NCI-H2081 (cell line): ENCODE data around the gene CES4A.
A peak's percentile ranks its signal among the peaks of the same experiment; 100 is the strongest.
"Not testable (repeated sequence)": the region's sequence is repeated elsewhere in the genome, so short reads cannot be mapped to it uniquely, and the experiment has no call there.

ENCODE experiments used
- DNase-seq, 2 experiments: peaks; one replicate each; lab custom pipeline; 2025; lab: John Stamatoyannopoulos, UW

The CES4A gene

GRCh38 chr16:66988197-66988788, at the start of gene CES4A:
Gene CES4A (plus strand): TSS chr16:66988589. CDS start chr16:66988773, 184 bp downstream.
- DNase-seq, result no peak

DNA sequence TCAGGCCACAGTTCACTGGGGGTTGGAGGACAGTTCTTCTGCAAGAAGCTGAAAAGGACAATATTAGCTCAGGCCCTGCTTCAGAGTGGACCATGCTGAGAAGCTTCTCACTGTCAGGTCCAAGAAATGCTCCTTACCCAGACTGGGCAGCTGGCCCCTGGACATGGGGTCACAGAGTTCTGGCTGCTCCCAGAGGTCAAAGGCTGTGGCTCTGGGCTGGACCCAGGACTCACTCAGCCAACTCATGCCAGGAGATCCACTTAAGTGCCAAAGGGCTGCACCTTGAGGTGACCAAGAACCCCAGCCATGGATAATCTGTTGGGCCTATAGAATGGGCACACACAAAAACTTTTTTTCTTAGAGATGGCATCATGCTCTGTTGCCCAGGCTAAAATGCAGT, 49.0 kb upstream of the CES4A start:
- no peak for DNase-seq

DNA sequence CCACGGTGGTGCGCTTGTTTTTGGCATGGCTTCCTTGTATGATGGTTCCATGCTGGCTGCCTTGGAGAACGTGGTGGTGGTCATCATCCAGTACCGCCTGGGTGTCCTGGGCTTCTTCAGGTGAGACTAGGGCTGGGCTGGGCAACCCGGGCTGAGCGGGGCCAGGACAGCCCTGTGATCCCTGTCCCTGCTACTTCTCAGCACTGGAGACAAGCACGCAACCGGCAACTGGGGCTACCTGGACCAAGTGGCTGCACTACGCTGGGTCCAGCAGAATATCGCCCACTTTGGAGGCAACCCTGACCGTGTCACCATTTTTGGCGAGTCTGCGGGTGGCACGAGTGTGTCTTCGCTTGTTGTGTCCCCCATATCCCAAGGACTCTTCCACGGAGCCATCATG, 48.2 kb upstream of the CES4A start:
- DNase-seq, result no peak

- DNase-seq, result no peak
These were observed 45.4 kb upstream of the CES4A start for GRCh38 chr16:66942981-66943380.

DNA sequence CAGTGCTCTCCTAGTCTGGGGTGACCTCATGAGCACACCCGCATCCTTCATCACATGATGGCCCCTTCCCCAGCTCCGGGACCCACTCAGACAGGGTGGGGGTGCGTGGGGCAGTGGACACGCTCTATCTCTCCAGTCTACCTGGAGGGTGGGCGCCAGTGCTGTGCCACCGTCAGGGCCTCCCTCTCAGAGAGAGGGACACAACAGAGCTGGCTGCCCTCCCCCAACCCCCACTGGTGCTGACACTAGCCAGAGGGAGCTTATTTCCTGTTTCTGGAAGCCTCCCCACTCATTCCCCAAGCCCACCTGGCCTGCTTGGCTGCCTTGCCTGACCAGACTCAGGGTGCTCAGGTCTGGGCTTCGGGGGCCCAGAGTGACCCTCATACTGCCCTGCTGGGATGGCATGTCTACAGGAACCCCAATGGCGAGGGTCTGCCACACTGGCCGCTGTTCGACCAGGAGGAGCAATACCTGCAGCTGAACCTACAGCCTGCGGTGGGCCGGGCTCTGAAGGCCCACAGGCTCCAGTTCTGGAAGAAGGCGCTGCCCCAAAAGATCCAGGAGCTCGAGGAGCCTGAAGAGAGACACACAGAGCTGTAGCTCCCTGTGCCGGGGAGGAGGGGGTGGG, 44.8 kb upstream of the CES4A start:
- no peak for DNase-seq

GRCh38 chr16:66944054-66944441, 44.3 kb upstream of the CES4A start:
- DNase-seq, result no peak

DNA sequence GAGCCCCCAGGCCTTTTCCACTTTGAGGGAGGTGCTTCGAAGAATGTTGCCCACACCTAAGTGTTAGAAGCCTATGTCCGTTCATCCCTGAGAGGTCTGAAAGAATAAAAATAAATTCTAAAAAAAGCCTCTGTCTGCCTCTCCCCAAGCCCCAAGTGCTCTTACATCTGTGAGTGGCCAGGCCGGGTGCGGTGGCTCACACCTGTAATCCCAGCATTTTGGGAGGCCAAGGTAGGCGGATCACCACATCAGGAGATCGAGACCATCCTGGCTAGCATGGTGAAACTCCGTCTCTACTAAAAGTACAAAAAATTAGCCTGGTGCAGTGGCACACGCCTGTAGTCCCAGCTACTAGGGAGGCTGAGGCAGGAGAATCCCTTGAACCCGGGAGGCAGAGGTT, 43.4 kb upstream of the CES4A start:
- DNase-seq, result not testable (repeated sequence)

DNA sequence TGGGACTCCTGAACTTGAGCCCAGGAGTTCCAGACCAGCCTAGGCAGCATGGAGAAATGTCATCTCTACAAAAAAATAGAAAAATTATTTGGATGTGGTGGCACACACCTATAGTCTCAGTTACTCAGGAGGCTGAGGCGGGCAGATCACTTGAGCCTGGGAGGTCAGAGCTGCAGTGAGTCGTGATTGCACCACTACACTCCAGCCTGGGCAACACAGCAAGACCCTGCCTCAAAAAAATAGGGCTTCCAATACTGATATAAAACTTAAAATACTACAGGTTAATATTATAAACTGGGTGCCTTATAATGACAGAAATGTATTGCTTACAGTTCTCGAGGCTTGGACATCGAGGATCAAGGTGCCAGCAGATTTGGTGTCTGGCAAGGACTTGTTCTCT, 42.5 kb upstream of the CES4A start:
- no peak for DNase-seq

- no peak for DNase-seq
These were observed 41.8 kb upstream of the CES4A start for GRCh38 chr16:66946541-66946940.

GRCh38 chr16:66946974-66947301, 41.5 kb upstream of the CES4A start:
- DNase-seq, result no peak

GRCh38 chr16:66947302-66948065, 40.9 kb upstream of the CES4A start:
- DNase-seq, result peak; percentile 63 to 69

DNA sequence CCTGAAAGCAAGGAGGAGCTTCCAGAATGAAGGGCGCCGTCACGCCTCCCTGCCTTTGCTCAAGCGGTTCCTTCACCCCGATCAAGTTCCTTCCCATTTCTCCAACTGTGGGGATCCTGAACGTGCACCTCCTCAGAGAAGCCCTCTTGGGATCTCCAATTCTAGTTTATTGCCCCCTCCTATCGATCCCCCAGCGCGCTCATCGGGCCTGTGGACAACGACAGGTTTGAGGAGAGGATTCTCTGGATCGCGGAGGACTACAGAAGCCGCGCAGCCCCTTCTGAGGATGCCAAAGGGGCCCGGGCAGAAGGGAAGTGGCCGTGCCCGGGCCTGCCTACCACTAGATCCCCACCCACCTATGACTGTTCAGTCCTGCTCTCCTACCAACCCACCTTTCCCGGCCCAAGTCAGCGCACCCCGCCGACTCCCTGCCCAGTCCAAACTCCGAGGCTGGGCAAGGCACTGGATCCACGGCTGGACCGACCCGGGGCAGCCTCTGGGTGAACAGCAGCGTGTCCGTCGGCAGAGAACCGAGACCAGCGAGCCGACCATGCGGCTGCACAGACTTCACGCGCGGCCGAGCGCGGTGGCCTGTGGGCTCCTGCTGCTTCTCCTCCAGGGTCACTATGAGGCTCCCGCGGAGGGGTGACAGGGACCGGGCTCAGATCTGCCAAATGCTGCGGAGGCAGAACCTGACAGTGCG, 40.1 kb upstream of the CES4A start:
- DNase-seq, result no peak

DNA sequence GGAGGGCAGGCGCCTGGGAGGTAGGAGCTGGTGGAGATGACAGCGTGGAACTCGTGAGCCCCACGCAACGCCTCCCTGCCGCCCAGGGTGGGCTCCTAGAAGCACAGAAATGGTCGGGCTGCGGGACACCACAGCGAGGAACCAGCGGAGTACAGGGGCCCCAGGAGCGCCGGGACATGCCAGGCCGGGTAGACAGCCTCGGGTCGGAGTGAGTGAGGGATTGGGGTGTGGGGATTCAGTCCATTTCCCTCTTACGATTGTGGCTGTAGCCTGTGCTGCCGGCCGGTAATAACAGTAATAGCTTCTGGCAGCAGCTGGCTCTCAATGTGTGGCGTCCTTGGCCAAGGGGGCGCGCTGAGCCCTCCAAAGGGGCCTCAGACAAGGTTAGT, 39.6 kb upstream of the CES4A start:
- no peak for DNase-seq

GRCh38 chr16:66949472-66949871, 38.9 kb upstream of the CES4A start:
- no peak for DNase-seq

- DNase-seq, result no peak
These were observed 38.0 kb upstream of the CES4A start for GRCh38 chr16:66950437-66950836.

- DNase-seq, result no peak
These were observed 37.2 kb upstream of the CES4A start for GRCh38 chr16:66950971-66951790.

DNA sequence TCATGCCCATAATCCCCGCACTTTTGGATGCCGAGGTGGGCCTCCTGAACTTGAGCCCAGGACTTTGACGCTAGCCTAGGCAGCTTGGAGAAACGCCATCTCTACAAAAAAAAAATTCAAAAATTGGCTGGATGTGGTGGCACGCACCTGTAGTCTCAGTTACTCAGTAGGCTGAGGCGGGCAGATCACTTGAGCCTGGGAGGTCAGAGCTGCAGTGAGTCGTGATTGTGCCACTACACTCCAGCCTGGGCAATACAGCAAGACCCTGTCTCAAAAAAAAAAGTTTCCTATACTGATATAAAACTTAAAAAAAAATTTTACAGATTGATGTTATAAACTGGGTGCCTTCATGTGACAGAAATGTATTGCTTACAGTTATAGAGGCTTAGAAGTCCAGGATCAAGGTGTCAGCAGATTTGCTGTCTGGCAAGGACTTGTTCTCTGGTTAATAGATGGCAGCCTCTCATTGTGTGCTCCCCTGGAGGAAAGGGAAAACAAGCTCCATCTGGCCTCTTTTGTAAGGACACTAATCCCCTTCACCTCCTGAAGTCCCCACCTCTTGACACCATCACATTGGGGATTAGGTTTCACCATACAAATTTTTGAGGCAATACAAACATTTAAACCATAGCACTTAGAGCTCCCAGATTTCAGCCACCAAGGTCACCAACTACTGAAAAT, 35.8 kb upstream of the CES4A start:
- DNase-seq, result no peak

DNA sequence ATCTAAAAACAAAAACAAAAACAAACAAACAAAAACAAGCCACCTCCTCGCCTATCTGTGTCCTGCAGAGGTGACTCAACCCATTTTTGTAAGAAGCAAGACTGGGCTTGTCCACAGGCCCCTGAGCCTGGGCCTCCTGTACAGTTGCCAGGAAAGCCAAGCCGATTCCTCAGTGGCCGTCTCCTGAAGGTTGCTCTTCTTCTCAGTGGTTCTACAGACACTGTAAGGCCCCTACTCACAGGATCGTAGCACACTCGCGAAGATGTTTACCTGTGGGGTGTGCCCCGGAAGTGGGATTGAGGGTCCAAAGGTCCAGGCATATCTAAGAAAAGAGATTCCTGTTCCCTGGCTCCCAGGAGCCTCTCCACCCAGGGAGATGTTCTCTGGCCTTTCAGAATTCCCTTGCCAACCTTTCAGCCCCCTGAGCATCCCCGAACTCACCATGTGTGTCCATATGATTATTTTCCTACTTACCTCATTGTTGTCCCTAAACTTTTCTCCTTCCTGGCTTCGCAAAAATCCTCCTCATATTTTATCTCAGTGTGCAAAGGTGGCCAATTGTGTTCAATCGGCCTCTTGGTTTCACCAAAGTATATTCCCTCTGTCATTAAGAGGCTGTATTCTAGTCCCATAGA, 34.8 kb upstream of the CES4A start:
- DNase-seq, result no peak

DNA sequence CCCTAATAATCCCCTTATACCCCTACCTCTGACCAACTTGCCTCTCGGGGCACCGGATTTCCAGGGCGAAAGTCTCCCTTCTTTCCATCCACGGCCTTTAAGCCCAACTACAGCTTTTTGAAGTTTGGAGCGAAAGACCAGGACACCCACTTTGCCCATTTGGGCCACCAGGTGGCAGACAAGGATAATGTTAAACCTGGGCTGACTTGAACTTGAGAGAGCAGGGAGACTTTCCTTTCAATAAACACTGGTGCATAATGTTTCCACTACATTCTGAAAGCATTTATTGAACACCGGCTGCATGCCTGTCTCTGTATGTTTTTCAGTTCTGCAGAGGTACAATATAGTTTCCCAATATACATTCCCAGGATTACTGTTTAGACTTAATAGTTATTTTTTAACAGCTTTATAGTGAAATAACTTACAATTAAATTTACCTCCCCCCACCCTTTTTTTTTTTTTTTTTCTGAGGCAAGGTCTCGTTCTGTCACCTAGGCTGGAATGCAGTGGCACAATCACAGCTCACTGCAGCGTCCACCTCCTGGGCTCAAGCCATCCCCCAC, 34.2 kb upstream of the CES4A start:
- peak; percentile 47 to 56 for DNase-seq

DNA sequence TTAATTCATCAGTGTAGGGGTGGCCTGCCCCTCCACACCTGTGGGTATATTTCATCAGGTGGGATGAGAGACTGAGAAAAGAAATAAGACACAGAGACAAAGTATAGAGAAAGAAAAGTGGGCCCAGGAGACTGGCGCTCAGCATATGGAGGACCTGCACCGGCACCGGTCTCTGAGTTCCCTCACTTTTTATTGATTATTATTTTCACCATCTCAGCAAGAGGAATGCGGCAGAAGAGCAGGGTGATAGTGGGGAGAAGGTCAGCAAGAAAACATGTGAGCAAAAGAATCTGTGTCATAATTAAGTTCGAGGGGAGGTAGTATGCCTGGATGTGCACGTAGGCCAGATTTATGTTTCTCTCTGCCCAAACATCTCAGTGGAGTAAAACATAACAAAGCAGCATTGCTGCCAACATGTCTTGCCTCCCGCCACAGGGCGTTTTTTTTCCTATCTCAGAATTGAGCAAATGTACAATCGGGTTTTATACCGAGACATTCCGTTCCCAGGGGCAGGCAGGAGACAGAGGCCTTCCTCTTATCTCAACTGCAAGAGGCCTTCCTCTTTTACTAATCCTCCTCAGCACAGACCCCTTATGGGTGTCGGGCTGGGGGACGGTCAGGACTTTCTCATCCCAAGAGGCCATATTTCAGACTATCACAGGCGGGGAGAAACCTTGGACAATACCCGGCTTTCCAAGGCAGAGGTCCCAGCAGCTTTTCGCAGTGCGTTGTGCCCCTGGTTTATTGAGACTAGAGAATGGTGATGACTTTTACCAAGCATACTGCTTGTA, 32.8 kb upstream of the CES4A start:
- DNase-seq, result not testable (repeated sequence)
